HL-60 (cell line): ENCODE measurements around the gene RGS10.

Experiments used
- GABPA ChIP-seq: IDR thresholded peaks from 2 replicates; pipeline ENCODE4 v1.6.1; 2012; ENCODE audit warnings: low read depth
- POLR2AphosphoS5 ChIP-seq: IDR thresholded peaks from 2 replicates; pipeline ENCODE4 v1.6.1; 2012; ENCODE audit warnings: low read depth
- SPI1 ChIP-seq: IDR thresholded peaks from 2 replicates; pipeline ENCODE4 v1.6.1; 2012; ENCODE audit warnings: low read depth, mild to moderate bottlenecking, borderline replicate concordance
- TF ChIP-seq, protein P1 (sequence below): IDR thresholded peaks from one replicate; pipeline ENCODE4 v1.5.1; 2011; ENCODE audit warnings: low read length, control low read depth, inconsistent platforms; ENCODE audit not compliant: insufficient read depth
- TF ChIP-seq, protein P2 (sequence below): IDR thresholded peaks from 2 replicates; pipeline ENCODE4 v1.6.1; 2012; ENCODE audit warnings: low read depth; ENCODE audit not compliant: insufficient replicate concordance

DNA sequence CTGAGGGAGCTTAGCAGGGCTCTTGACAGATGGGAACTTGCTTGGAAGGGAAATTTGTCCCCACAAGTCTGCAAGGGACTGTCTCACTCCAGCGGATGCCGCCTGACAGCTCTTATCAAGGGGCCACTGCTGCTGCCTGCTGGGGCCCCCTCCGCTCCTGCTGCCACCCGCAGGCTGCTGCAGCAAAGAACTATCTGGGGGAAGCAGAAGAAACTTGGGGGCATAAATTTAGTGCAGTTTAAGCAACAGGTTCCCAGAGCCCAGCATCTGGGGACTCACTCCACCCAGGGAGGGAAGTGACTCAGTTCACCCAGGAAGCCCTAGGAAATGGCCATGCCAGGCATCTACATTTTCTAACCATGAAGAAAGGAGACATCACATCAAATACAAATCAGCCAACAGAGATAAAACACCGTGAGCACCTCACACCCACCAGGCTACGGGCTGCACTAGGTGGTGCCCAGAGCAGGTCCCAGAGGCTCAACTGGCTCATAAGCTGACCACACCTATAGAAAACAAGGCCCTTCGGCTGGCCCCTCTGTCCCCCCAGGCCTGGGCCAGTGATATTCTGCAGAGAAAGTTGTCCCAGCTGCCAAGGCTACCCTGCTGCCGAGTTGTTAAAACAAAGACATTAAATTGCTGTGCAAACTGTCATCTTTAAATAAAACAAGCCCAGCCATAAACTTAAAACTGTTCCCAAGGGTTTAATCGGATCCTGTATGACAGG, 3.7 kb downstream of the RGS10 start:
- TF ChIP-seq, protein P1, sequence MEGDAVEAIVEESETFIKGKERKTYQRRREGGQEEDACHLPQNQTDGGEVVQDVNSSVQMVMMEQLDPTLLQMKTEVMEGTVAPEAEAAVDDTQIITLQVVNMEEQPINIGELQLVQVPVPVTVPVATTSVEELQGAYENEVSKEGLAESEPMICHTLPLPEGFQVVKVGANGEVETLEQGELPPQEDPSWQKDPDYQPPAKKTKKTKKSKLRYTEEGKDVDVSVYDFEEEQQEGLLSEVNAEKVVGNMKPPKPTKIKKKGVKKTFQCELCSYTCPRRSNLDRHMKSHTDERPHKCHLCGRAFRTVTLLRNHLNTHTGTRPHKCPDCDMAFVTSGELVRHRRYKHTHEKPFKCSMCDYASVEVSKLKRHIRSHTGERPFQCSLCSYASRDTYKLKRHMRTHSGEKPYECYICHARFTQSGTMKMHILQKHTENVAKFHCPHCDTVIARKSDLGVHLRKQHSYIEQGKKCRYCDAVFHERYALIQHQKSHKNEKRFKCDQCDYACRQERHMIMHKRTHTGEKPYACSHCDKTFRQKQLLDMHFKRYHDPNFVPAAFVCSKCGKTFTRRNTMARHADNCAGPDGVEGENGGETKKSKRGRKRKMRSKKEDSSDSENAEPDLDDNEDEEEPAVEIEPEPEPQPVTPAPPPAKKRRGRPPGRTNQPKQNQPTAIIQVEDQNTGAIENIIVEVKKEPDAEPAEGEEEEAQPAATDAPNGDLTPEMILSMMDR, result no peak
- TF ChIP-seq POLR2AphosphoS5 (no peak), SPI1 (no peak), GABPA (no peak)
- TF ChIP-seq, protein P2, sequence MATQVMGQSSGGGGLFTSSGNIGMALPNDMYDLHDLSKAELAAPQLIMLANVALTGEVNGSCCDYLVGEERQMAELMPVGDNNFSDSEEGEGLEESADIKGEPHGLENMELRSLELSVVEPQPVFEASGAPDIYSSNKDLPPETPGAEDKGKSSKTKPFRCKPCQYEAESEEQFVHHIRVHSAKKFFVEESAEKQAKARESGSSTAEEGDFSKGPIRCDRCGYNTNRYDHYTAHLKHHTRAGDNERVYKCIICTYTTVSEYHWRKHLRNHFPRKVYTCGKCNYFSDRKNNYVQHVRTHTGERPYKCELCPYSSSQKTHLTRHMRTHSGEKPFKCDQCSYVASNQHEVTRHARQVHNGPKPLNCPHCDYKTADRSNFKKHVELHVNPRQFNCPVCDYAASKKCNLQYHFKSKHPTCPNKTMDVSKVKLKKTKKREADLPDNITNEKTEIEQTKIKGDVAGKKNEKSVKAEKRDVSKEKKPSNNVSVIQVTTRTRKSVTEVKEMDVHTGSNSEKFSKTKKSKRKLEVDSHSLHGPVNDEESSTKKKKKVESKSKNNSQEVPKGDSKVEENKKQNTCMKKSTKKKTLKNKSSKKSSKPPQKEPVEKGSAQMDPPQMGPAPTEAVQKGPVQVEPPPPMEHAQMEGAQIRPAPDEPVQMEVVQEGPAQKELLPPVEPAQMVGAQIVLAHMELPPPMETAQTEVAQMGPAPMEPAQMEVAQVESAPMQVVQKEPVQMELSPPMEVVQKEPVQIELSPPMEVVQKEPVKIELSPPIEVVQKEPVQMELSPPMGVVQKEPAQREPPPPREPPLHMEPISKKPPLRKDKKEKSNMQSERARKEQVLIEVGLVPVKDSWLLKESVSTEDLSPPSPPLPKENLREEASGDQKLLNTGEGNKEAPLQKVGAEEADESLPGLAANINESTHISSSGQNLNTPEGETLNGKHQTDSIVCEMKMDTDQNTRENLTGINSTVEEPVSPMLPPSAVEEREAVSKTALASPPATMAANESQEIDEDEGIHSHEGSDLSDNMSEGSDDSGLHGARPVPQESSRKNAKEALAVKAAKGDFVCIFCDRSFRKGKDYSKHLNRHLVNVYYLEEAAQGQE, result no peak
